GM10248 (cell line): Measurements from ENCODE around the gene CIAO3.

ENCODE experiments used
- CTCF ChIA-PET: fragments of 300-600 bp; sonication (Branson Sonifier 250); formaldehyde crosslinking; extraction: SDS; loops from one replicate; lab custom pipeline; 2021; ENCODE audit warnings: antibody characterized with exemption; lab: Yijun Ruan, JAX
- POLR2A ChIA-PET: fragments of 350-650 bp; sonication (Branson Sonifier 250); formaldehyde crosslinking; extraction: SDS; loops from one replicate; lab custom pipeline; 2020; ENCODE audit warnings: antibody characterized with exemption; lab: Yijun Ruan, JAX
- DNase-seq: peaks from one replicate; pipeline ENCODE4 v3.0.0; 2012; ENCODE audit errors: extremely low spot score
- TF ChIP-seq, protein P1 (sequence below): IDR thresholded peaks from 2 replicates; pipeline ENCODE4 v1.5.1; 2012; ENCODE audit warnings: mild to moderate bottlenecking, low read depth; ENCODE audit errors: extremely low read depth, missing control alignments, control extremely low read depth

CIAO3 gene

DNA sequence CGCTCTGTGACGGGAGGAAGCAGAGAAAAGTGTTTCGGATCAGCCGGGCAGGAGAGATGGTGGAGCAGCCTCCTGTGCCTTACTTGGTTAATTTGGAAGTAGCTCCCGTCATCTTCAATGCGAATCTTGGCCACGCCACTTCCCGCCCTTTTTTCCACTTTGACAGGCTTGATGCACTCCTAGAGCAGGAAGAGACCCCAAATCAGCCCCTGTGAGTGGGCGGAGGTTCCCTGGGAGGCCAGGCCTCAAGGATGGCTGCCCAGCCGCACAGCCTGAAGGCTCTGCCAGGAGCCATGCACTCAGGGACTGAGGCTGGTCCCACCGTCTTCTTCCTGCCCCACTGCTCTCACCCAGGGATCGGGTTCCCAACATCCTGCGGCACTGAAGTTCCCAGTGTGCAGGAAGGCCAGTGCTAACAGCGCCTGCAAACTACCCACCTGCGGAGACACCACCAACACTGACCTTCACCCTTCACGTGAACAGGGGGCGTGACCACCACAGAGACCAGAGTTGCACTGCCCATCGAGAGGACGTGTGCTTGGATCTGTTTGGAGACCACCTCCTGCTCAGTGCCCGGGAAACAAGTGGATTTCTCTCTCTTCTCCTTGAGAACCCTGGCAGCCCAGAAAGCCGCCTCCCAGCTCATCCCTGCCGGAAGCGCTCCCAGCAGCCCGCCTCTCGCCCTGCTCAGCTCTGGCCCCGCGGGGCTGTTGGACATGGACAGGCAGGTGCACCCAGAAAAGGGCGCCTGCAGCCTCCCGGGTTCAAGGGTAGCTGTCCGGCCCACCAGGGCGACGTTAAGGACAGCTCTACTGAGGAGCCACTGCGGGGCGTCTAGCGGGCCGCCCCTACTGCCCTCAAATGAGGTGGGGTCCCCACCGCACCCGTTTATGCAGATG lies 988 bp downstream of the CIAO3 start:
- CTCF ChIA-PET: interaction anchor here (0.7 to 5.0 kb wide), 12 partner anchors 8 to 64 kb away, joined by 3 to 15 read pairs (median 6); partner anchors contain the start of genes CHTF18, METRN and RPUSD1
- no peak for DNase-seq
- TF ChIP-seq, protein P1, sequence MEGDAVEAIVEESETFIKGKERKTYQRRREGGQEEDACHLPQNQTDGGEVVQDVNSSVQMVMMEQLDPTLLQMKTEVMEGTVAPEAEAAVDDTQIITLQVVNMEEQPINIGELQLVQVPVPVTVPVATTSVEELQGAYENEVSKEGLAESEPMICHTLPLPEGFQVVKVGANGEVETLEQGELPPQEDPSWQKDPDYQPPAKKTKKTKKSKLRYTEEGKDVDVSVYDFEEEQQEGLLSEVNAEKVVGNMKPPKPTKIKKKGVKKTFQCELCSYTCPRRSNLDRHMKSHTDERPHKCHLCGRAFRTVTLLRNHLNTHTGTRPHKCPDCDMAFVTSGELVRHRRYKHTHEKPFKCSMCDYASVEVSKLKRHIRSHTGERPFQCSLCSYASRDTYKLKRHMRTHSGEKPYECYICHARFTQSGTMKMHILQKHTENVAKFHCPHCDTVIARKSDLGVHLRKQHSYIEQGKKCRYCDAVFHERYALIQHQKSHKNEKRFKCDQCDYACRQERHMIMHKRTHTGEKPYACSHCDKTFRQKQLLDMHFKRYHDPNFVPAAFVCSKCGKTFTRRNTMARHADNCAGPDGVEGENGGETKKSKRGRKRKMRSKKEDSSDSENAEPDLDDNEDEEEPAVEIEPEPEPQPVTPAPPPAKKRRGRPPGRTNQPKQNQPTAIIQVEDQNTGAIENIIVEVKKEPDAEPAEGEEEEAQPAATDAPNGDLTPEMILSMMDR: no peak
- POLR2A ChIA-PET: no interaction called here

DNA sequence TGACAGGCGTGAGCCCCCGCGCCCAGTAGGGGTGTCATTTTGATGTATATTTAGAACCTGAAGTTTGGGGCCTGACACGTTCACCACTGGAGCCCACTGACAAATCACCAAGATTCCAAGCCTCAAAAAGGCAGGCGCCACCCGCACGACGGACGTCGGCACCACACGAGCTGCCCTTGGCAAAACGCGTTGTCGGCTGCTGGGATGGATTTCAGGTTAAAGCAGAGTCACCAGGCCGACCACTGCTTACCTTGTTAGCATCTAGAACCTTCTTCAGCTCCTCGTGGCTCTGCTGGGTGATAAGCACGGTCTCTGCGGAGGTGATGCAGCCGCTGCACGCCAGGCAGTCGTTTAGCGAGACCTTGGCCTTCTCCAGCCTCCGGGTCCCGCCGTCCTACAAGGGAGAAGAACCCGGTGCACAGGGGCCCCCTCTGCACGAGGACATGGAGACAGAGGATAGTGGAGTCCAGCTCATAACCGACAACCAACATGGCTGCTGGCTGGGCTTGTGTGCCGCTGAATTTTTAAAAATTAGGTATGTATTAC lies 3.8 kb downstream of the CIAO3 start:
- DNase-seq: no peak
- TF ChIP-seq, protein P1: no peak
- ChIA-PET POLR2A (interaction anchor here (1.5 kb wide), 1 partner anchor 10 kb away, joined by 5 read pairs; the partner anchor contains the start of genes CCDC78 and HAGHL), CTCF (interaction anchor here (1.9 to 5.2 kb wide), 5 partner anchors 13 to 48 kb away, joined by 7 to 31 read pairs (median 9); partner anchors contain the start of genes ANTKMT and METRN)

DNA sequence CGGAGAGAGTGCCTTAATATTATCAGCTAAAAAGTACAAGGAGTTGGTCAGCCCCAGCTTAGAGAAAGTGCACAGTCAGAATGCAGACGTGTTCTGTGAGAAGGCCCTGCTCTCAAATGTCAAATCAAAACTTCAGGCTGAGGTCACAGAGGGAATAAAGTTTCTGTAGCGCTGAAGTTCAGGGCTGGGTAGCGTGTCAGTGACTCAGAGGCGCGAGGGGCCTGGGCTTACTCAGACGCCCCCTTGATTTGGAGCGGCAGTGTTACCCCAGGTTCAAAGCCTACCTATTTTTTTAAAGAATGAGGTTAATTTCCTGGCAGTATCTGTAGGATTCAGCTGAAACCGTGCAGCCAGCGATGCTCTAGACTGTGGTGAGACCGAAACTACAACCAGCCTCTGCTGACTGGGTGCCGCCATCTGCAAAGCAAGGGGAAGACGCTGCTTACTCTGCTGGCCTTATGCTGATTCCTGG lies 4.8 kb downstream of the CIAO3 start:
- CTCF ChIA-PET: interaction anchor here (1.9 to 5.2 kb wide), 5 partner anchors 12 to 49 kb away, joined by 7 to 31 read pairs (median 9); partner anchors contain the start of genes ANTKMT and METRN
- POLR2A ChIA-PET: interaction anchor here (0.9 to 1.5 kb wide), 3 partner anchors 9 to 1229 kb away, joined by 3 to 5 read pairs (median 3); partner anchors contain the start of genes CCDC78, HAGHL and RPS2
- TF ChIP-seq, protein P1: no peak
- peak; percentile 62 for DNase-seq

DNA sequence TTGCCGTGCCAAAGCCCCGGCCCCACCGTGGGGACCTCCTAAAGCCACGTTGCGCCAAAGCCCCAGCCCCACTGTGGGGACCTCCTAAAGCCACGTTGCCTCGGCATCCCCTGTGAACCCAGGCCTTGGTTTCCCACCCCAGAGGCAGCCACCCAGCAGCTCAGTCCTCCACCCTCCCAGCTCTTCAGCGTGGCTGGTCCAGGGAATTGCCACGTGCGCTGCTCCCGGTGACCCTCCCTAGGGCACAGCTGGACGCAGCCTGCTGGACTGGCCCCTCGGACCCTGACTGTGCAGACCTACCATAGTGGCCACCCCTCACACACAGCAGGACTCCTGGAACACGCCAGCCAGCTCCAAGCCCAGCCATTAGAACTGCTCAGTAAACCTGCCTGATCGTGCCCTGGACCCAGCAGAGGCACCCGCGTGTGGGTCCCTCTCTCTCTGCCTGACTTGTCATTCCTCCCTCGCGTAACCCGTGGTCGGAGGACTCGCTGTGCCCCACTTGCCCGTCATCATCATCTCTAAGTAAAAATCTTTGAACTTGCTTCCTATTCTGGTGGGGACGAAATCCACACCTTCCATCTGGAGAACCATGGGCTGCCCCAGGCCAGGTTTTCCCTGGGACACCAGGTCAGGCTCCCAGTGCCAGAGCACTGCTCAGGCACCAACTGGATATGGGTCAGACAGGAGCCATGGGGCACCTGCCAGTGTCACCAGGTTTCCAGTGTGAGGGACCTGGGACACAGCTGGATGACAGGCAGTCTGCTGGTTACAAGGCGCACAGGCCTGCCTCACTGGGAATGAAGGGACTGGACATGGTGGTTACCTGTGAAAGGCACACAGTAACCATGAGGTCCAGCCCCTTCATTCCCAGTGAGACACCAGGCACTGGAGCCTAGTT lies 5.6 kb downstream of the CIAO3 start:
- TF ChIP-seq, protein P1: no peak
- ChIA-PET CTCF (interaction anchor here (1.9 to 5.2 kb wide), 5 partner anchors 12 to 50 kb away, joined by 7 to 31 read pairs (median 9); partner anchors contain the start of genes ANTKMT and METRN), POLR2A (interaction anchor here (0.9 to 1.5 kb wide), 3 partner anchors 8 to 1230 kb away, joined by 3 to 5 read pairs (median 3); partner anchors contain the start of genes CCDC78, HAGHL and RPS2)
- DNase-seq: no peak

DNA sequence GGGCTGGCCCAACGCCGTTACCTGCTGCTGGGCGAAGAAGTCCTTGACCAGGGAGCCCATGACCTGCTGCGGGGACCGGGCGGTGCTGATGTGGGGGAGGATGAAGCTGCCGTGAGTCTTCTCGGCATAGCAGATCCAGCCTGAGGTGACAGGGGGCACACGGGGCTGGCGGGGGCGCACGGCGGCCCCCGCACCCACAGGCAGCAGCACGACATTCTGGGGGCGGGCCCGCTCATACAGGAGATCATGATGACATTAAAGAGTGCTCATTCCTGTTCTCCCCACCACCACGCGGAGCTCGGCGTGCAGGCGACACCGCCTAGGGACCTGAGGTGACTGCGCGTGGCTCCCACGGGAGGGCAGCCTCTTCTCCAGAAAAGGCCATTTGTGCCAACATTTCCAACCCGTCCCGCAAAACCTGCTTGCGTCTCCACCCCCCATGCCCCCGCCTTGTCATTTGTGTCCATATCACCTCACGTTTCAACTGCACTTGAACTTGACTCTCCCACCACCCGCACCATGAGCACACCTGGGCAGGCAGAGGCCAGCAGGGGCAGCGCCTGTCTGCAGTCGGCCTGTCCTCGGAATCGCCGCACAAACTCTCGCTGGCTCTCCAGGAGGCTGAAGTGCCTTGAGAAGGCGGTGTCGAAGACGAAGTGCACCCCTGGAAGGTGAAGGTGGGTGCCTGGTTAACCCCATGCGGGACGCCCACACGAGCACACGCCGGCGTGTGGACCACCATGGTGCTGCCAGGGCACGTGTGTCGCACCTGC lies 6.4 kb downstream of the CIAO3 start:
- ChIA-PET POLR2A (no interaction called here), CTCF (interaction anchor here (1.4 to 5.2 kb wide), 2 partner anchors 14 to 22 kb away, joined by 4 to 31 read pairs; partner anchors contain the start of gene ANTKMT)
- TF ChIP-seq, protein P1: no peak
- DNase-seq: no peak
